ENCODE data around the gene TBC1D10A. TPM values are rescaled to one million over a fixed set of nuclear protein-coding genes. Genes with fewer than 3 reads are reported as not detected.

The TBC1D10A gene
- total and polyA plus RNA-seq, 8 donors, result 4.0 to 19.4 (median 7.6) TPM

DNA sequence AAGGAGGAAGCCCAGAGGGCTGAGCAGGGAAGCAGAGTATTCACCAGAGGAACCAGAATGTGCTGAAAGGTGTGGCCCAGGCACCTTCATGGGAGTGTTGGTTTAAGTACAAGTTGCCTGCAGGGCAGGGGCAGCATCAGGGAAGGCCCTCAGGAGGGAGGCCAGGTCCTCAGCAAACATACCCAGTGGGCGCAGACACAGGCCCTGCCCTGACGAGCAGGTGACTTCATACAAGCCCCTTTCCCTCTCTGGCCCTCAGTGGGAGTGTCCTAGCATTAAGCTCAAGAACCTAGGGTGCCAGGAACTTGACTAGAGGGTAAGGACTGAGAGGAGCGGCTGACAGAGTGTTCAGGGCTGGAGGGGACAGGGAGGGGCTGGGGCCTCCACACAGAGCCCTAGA lies 29.9 kb downstream of the TBC1D10A start:
- intact Hi-C loops (cut with DNase I), result no loop called here
- no peak for ATAC-seq
- WGBS, 2 donors, result 94 to 96% methylated on average over 3 of the region's 3 CpGs
- TF ChIP-seq CTCF (IDR thresholded peaks at IDR 0.05), result no peak
- Histone ChIP-seq H3K9me3 (no peaks in the 10 kb centered on the region), H3K27me3 (no peaks in the 10 kb centered on the region), H3K36me3 (peaks cover 0 to 32% (median 3%) of the 10 kb centered on the region in 3 donors), H3K4me3 (no peak overlapping the region), H3K4me1 (peaks cover 0 to 4% (median 0%) of the 10 kb centered on the region in 3 donors), H3K27ac (no peak overlapping the region)
- DNase-seq, result no peak
- no peak for FAIRE-seq

- Histone ChIP-seq H3K36me3 (peaks cover 0 to 32% (median 3%) of the 10 kb centered on the region in 3 donors), H3K4me1 (peaks cover 0 to 4% (median 3%) of the 10 kb centered on the region in 3 donors), H3K4me3 (no peak overlapping the region), H3K27me3 (no peaks in the 10 kb centered on the region), H3K27ac (no peak overlapping the region), H3K9me3 (no peaks in the 10 kb centered on the region)
- DNase-seq, result no peak
- ATAC-seq, result no peak
- 94 to 95% methylated on average over 4 of the region's 4 CpGs for WGBS, 2 donors
- FAIRE-seq, result no peak
- no peak for TF ChIP-seq CTCF (IDR thresholded peaks at IDR 0.05)
- intact Hi-C loops (cut with DNase I), result no loop called here
Observed at GRCh38 chr22:30296324-30296723, 30.4 kb downstream of the TBC1D10A start.

DNA sequence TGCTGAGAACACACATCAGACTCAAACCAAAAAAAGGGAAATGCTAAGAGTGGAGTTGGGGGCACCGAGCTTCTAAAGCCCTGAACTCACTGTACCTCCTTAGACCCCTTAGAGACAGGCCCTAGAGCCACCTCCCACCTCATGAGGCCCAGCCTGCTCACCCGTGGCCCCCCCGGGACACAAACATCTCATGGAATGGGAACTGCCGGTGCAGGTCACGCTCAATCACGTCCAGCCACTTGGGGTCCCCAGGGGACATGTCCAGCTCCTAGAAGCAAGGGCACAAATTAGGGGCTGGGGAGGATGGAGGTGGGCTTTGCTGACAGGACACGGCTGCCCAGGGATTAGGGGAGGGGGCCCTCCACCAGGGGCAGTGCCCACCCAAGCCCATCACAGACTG lies 31.2 kb downstream of the TBC1D10A start:
- Histone ChIP-seq H3K4me3 (no peak overlapping the region), H3K4me1 (peaks cover 4 to 11% (median 11%) of the 10 kb centered on the region in 3 donors), H3K36me3 (peaks cover 0 to 32% (median 3%) of the 10 kb centered on the region in 3 donors), H3K27me3 (no peaks in the 10 kb centered on the region), H3K9me3 (no peaks in the 10 kb centered on the region), H3K27ac (no peak overlapping the region)
- WGBS, 2 donors, result 75 to 86% methylated on average over 7 of the region's 7 CpGs
- no peak for FAIRE-seq
- DNase-seq, result no peak
- no peak for TF ChIP-seq CTCF (IDR thresholded peaks at IDR 0.05)
- intact Hi-C loops (cut with DNase I), result no loop called here
- no peak for ATAC-seq

DNA sequence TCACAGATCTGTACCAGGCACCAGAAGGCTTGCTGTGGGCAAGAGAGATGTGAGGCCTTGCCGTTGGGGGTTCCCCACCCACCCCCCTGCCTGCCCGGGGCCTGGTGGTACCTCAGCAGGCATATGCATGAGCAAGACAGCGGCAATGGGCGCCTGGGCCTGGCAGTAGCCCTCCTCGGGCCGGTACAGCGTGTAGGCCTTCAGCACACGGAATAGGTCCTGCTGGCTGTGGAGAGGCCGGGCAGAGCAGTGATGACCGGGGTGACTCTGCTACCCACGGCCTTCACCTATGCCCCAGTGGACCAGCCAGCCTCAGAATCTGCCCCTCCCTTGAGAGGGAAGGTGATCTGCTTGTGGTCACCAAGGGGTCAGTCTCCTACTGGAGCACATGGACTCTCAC lies 31.9 kb downstream of the TBC1D10A start:
- Histone ChIP-seq H3K27me3 (no peaks in the 10 kb centered on the region), H3K9me3 (no peaks in the 10 kb centered on the region), H3K4me3 (no peak overlapping the region), H3K36me3 (peaks cover 0 to 32% (median 3%) of the 10 kb centered on the region in 3 donors), H3K27ac (no peak overlapping the region), H3K4me1 (peaks cover 10 to 17% (median 14%) of the 10 kb centered on the region in 3 donors)
- no peak for FAIRE-seq
- WGBS, 2 donors, result 92 to 94% methylated on average over 11 of the region's 11 CpGs
- no peak for TF ChIP-seq CTCF (IDR thresholded peaks at IDR 0.05)
- DNase-seq, result peak in 1 of 6 donors; percentile 67
- intact Hi-C loops (cut with DNase I), result no loop called here
- no peak for ATAC-seq

DNA sequence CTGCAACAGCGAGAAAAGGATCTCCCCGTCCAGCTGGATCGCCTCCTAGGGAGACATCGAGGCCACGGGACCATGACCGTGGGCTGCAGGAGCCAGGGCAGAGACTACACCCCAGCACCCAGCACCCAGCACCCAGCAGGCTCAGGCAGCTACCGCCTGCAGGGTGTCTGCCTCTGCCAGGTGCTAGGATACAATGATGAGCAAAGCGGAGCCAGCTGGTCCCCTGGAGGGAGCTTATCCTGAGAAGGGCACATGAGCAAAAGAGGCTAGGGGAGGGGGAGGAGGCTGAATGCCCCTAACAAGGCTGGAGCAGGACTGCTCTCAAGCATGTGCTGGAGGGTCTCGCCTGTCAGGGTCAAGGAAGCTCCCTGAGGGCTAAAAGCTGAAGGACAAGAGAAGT lies 32.7 kb downstream of the TBC1D10A start:
- no peak overlapping the region for H3K27ac ChIP-seq
- H3K27me3 ChIP-seq, result no peaks in the 10 kb centered on the region
- TF ChIP-seq CTCF (IDR thresholded peaks at IDR 0.05), result no peak
- no peaks in the 10 kb centered on the region for H3K9me3 ChIP-seq
- DNase-seq (no peak), ATAC-seq (no peak), FAIRE-seq (no peak)
- peaks cover 10 to 17% (median 14%) of the 10 kb centered on the region in 3 donors for H3K4me1 ChIP-seq
- 89 to 93% methylated on average over 9 of the region's 9 CpGs for WGBS, 2 donors
- intact Hi-C loops (cut with DNase I), result no loop called here
- no peak overlapping the region for H3K4me3 ChIP-seq
- H3K36me3 ChIP-seq, result peaks cover 0 to 32% (median 3%) of the 10 kb centered on the region in 3 donors

Measured in pancreas (tissue), 10 donors.